ENCODE measurements around the gene IGFN1.

The IGFN1 gene

GRCh38 chr1:201142849-201143725 is 47.5 kb upstream of the IGFN1 start:
- Histone ChIP-seq H3K79me2 (ENCODE audit: insufficient read depth, low read depth) (no peaks in the 10 kb centered on the region), H3K9ac (no peak overlapping the region), H3K4me2 (no peak overlapping the region), H2AFZ (ENCODE audit: low read depth) (no peak overlapping the region), H3K36me3 (ENCODE audit: insufficient read depth) (peaks cover 4% of the 10 kb centered on the region; the same call in 1 of the 2 replicates), H4K20me1 (ENCODE audit: insufficient read depth) (no peaks in the 10 kb centered on the region), H3K27me3 (ENCODE audit: insufficient read depth, low read depth) (no peaks in the 10 kb centered on the region), H3K4me1 (ENCODE audit: low read depth, poor library complexity, severe bottlenecking) (no peaks in the 10 kb centered on the region), H3K4me3 (IDR thresholded peaks at IDR 0.05; ENCODE audit: insufficient read depth, low read depth, low read length) (no peak overlapping the region), H3K27ac (no peak overlapping the region)
- TF ChIP-seq CTCF (conservative IDR thresholded peaks at IDR 0.05; ENCODE audit: low read depth, low read length) = no peak

DNA sequence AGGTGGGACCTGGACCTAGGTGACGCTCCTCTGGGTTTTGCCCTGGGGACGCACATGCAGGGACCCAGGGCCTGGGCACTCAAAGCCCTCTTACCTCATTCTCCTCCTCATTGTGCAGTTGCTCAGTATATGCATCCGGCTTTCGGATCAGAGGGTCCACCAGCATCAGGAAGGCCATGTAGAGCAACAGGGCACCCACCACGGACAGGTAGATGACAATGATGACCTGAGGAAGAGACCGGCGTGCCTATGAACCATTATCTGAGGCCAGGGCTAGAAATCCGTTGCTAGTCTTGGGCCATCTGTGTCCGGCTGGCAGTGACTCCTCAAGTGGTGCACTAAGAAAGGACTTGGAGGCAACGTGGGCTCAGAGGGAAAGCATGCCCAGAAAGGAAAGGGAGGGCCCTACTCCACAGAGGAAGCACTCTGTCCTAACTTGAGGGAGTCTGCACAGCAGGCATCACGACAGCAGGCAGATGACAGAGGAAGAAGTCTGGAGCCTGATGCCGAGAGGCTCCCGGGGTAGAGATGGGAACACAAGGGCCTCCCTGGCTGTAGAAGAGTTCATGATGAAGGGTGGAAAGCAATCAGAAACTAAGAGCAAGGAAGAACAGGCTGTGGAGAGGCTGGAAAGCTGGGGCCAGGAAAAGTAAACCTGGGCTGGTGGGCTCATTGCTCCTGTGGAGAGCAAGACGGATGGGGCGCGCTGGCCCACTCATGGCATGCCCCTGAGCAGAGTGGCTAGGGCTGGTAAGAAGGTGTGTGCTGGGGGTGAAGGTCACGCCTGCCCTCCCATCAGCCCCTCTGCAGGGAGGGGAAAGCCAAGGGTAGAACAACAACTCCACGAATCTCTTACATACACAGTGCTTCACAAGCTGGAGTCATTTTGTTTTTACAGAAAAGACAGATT is 46.6 kb upstream of the IGFN1 start:
- no peaks in the 10 kb centered on the region for H4K20me1 ChIP-seq (ENCODE audit: insufficient read depth)
- H3K27me3 ChIP-seq (ENCODE audit: insufficient read depth, low read depth) = no peaks in the 10 kb centered on the region

GRCh38 chr1:201144701-201145100 is 45.9 kb upstream of the IGFN1 start:
- Histone ChIP-seq H3K36me3 (ENCODE audit: insufficient read depth) (peaks cover 4% of the 10 kb centered on the region; the same call in 1 of the 2 replicates), H3K4me2 (no peak overlapping the region), H3K9ac (no peak overlapping the region), H2AFZ (ENCODE audit: low read depth) (no peak overlapping the region), H3K4me1 (ENCODE audit: low read depth, poor library complexity, severe bottlenecking) (no peaks in the 10 kb centered on the region), H3K4me3 (IDR thresholded peaks at IDR 0.05; ENCODE audit: insufficient read depth, low read depth, low read length) (no peak overlapping the region), H3K79me2 (ENCODE audit: insufficient read depth, low read depth) (no peaks in the 10 kb centered on the region), H3K27ac (no peak overlapping the region), H3K27me3 (ENCODE audit: insufficient read depth, low read depth) (no peaks in the 10 kb centered on the region), H4K20me1 (ENCODE audit: insufficient read depth) (no peaks in the 10 kb centered on the region)
- TF ChIP-seq CTCF (conservative IDR thresholded peaks at IDR 0.05; ENCODE audit: low read depth, low read length) = no peak

More for the DNA sequence above, 46.6 kb upstream of the IGFN1 start:
- H3K9ac ChIP-seq = no peak overlapping the region
- H2AFZ ChIP-seq (ENCODE audit: low read depth) = no peak overlapping the region
- H3K27ac ChIP-seq = no peak overlapping the region
- H3K4me3 ChIP-seq (IDR thresholded peaks at IDR 0.05; ENCODE audit: insufficient read depth, low read depth, low read length) = no peak overlapping the region
- H3K79me2 ChIP-seq (ENCODE audit: insufficient read depth, low read depth) = no peaks in the 10 kb centered on the region
- H3K4me2 ChIP-seq = no peak overlapping the region
- peaks cover 4% of the 10 kb centered on the region; the same call in 1 of the 2 replicates for H3K36me3 ChIP-seq (ENCODE audit: insufficient read depth)
- no peak for TF ChIP-seq CTCF (conservative IDR thresholded peaks at IDR 0.05; ENCODE audit: low read depth, low read length)
- no peaks in the 10 kb centered on the region for H3K4me1 ChIP-seq (ENCODE audit: low read depth, poor library complexity, severe bottlenecking)

DNA sequence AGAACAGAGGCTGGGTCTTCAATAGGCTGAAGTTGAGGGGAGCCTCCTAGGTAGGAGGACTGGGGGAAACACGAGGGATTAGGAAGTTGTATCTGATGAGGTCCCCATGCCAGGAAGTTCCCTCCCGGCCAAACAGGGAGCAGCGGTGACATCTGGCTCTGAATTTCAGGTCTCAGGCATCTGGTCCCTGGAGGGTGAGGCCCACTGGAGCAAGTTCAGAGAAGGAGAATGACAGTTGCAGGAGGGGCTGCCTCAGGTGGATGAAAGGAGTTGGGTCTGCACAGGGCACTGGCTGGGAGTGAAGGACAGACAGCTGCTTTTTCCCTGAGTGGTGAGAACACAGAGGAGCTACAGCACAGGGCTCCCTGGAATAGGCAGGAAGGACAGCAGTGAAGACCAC is 45.5 kb upstream of the IGFN1 start:
- Histone ChIP-seq H2AFZ (ENCODE audit: low read depth) (no peak overlapping the region), H4K20me1 (ENCODE audit: insufficient read depth) (no peaks in the 10 kb centered on the region), H3K27me3 (ENCODE audit: insufficient read depth, low read depth) (no peaks in the 10 kb centered on the region), H3K4me3 (IDR thresholded peaks at IDR 0.05; ENCODE audit: insufficient read depth, low read depth, low read length) (no peak overlapping the region), H3K9ac (no peak overlapping the region), H3K27ac (no peak overlapping the region), H3K36me3 (ENCODE audit: insufficient read depth) (peaks cover 4% of the 10 kb centered on the region; the same call in 1 of the 2 replicates), H3K4me2 (no peak overlapping the region), H3K4me1 (ENCODE audit: low read depth, poor library complexity, severe bottlenecking) (no peaks in the 10 kb centered on the region), H3K79me2 (ENCODE audit: insufficient read depth, low read depth) (no peaks in the 10 kb centered on the region)
- no peak for TF ChIP-seq CTCF (conservative IDR thresholded peaks at IDR 0.05; ENCODE audit: low read depth, low read length)
